Measurements from ENCODE around the gene FAM170B. TPM values are rescaled to one million over a fixed set of nuclear protein-coding genes. Genes with fewer than 3 reads are reported as not detected.

Gene FAM170B
- total RNA-seq, 2 donors from 2014 or later, result not detected

DNA sequence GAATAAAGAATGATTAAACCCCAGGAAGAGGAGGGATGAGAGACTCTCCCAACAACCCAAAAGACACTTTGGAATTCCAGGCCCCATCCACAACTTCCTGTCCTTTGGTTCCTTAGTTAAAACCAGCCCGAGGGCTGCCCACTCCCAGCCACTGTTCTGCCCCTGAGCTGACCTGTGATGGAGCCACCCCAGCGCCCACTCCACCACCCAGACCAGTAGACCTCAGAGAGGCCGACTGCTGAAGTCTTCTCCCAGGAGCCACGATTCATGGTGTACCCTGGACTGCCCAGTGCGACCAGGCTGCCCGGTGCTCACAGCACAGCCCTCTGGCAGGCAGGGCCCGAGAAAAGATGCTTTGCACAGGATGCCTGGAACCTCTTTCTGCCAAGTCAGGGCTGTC lies 25.2 kb downstream of the FAM170B start:
- ATAC-seq (no peak), DNase-seq (no peak)
- Mint-ChIP-seq H3K27me3 (peaks cover 34% of the 10 kb centered on the region), H3K27ac (no peak overlapping the region), H3K4me1 (no peaks in the 10 kb centered on the region), H3K36me3 (ENCODE audit: low read depth) (no peaks in the 10 kb centered on the region), H3K4me3 (no peak overlapping the region)
- no peaks in the 10 kb centered on the region for H3K9me3 ChIP-seq (ENCODE audit: control insufficient read depth, low read length, poor library complexity, severe bottlenecking)

DNA sequence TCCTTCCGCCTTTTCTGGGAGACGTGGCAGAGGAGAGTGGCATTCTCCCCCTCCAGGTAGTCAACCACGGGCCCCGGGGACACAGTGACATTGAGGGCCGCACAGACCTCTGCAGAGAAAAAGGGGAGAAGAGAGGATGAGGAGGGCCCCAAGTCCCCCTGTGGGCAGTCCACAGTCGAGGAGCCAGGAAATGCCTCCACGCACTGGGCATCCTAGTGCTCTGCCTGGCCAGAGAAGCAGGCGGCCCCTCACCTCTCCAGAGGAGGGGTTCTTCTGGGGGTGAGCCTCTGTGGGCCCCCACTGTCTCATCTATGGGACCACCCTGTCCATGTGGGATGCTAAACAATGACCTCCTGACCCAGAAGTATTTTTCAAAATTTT lies 25.9 kb downstream of the FAM170B start:
- Mint-ChIP-seq H3K36me3 (ENCODE audit: low read depth) (no peaks in the 10 kb centered on the region), H3K27me3 (peaks cover 29% of the 10 kb centered on the region), H3K4me3 (no peak overlapping the region), H3K27ac (no peak overlapping the region), H3K4me1 (no peaks in the 10 kb centered on the region)
- DNase-seq (no peak), ATAC-seq (no peak)
- H3K9me3 ChIP-seq (ENCODE audit: control insufficient read depth, low read length, poor library complexity, severe bottlenecking), result no peaks in the 10 kb centered on the region

DNA sequence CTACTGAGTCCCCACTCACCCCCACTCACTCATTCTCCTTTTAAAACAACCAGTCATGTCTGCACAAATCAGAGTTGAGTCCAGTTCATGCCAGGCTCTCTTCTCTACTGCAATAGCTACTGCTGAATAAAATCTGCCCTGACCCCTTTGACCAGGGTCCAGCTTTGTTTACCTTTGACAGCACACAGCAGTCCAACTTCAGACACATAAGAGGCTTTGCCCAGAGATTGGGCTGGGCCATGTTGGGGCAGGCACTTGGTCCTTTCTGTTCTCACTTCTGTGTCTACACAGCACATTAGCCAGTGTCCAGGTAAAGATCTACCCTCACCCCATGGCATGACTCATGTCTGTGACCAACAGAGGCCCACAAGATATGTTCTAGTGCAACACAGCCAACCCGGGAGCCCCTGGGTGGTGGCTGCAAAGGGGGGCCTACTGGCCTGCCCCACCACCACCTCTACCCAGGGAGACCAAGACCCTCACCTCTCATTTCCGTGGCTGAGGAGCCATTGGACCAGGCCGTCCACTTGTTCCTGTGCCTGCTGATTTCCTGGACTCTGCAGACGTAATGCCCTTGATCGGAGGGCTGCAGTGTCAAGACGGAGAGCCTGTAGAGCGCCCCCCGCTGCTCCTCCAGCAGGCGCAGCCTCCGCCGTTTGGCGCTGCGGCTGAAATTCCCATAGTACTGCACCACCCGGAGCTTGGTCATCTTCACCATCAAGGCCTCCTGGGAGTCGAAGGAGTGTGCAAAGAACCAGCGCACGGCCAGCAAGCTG lies 26.5 kb downstream of the FAM170B start:
- no peak for ATAC-seq
- no peak for DNase-seq
- H3K36me3 Mint-ChIP-seq (ENCODE audit: low read depth), result no peaks in the 10 kb centered on the region
- no peak overlapping the region for H3K4me3 Mint-ChIP-seq
- H3K4me1 Mint-ChIP-seq, result no peaks in the 10 kb centered on the region
- H3K27ac Mint-ChIP-seq, result no peak overlapping the region
- peaks cover 28% of the 10 kb centered on the region for H3K27me3 Mint-ChIP-seq
- H3K9me3 ChIP-seq (ENCODE audit: control insufficient read depth, low read length, poor library complexity, severe bottlenecking), result no peaks in the 10 kb centered on the region

DNA sequence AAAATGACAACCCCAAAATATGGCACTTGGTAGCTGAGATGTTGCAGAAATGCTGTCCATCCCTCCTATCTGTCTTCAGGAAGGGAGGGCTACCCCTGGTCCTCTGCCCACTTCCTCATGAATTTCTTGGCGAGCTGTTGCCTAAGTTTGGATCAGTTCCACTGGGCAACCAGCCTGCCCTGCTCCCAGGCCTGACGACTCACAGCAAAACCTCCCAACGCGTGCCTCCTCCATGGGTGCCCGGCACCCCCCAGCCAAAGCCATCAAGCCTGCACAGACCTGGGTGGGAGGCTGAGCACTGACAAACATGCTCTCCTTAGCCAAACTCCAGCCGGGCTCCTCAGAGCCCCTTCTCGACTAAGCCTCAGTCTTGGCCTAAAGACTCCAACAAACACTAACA lies 27.4 kb downstream of the FAM170B start:
- Mint-ChIP-seq H3K27ac (no peak overlapping the region), H3K4me1 (no peaks in the 10 kb centered on the region), H3K4me3 (no peak overlapping the region), H3K36me3 (ENCODE audit: low read depth) (no peaks in the 10 kb centered on the region), H3K27me3 (peaks cover 26% of the 10 kb centered on the region)
- no peak for DNase-seq
- H3K9me3 ChIP-seq (ENCODE audit: control insufficient read depth, low read length, poor library complexity, severe bottlenecking), result no peaks in the 10 kb centered on the region
- ATAC-seq, result no peak

DNA sequence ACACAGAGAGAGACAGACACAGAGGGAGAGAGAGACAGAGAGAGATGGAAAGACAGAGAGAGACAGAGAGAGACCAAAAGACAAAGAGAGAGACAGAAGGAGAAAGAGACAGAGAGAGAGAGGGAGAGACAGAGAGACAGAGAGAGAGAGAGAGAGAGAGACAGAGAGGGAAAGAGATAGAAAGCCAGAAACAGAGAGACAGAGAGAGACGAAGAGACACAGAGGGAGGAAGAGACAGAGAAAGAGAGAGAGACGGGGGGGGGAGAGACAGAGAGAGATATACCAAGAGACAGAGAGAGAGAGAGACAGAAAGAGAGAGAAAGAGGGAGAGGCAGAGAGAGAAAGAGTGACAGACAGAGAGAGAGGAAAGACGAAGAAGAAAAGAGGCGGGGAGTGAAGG lies 28.7 kb downstream of the FAM170B start:
- Mint-ChIP-seq H3K27ac (no peak overlapping the region), H3K27me3 (peaks cover 25% of the 10 kb centered on the region), H3K36me3 (ENCODE audit: low read depth) (no peaks in the 10 kb centered on the region), H3K4me1 (no peaks in the 10 kb centered on the region), H3K4me3 (no peak overlapping the region)
- ATAC-seq (no peak), DNase-seq (no peak)
- no peaks in the 10 kb centered on the region for H3K9me3 ChIP-seq (ENCODE audit: control insufficient read depth, low read length, poor library complexity, severe bottlenecking)

DNA sequence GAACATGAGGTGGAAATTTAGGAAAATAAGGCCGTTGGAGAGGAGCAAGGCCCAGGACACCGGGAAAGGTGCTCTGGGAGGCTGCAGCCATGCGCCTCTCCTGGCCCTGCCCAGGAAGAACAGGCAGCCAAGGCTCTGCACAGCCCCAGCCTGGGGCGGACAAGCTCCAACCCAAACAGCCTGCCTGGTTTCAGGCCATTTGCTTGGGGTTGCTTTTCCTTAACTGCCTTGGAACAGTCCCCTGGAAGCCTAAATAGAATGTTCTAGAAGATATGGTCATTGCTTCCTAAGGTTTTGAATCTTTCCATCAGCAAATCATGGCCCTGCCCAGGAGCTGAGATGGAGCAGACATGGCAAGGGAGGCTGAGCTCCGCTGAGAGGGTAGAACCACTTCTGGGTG lies 29.5 kb downstream of the FAM170B start:
- DNase-seq, result no peak
- Mint-ChIP-seq H3K4me1 (no peaks in the 10 kb centered on the region), H3K27me3 (peaks cover 25% of the 10 kb centered on the region), H3K4me3 (no peak overlapping the region), H3K27ac (no peak overlapping the region), H3K36me3 (ENCODE audit: low read depth) (no peaks in the 10 kb centered on the region)
- no peaks in the 10 kb centered on the region for H3K9me3 ChIP-seq (ENCODE audit: control insufficient read depth, low read length, poor library complexity, severe bottlenecking)
- no peak for ATAC-seq

DNA sequence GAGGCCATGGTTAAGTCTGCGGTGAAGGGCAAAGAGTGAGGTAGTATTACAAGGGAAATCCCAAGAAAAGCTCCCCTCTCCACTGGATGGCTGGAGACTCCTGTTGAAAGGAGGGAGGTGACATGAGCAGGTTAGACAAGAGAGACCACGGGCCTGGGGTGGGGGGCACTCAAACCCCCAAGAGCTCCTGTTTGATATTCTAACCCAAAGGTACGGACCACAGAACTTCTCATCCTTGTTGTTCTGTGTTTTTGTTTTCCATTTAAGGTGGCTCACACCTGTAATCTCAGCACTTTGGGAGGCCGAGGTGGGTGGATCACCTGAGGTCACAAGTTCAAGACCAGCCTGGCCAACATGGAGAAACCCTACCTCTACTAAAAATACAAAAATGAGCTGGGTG lies 30.1 kb downstream of the FAM170B start:
- Mint-ChIP-seq H3K36me3 (ENCODE audit: low read depth) (no peaks in the 10 kb centered on the region), H3K4me1 (no peaks in the 10 kb centered on the region), H3K27me3 (peaks cover 22% of the 10 kb centered on the region), H3K27ac (no peak overlapping the region), H3K4me3 (no peak overlapping the region)
- no peak for ATAC-seq
- DNase-seq, result no peak
- no peaks in the 10 kb centered on the region for H3K9me3 ChIP-seq (ENCODE audit: control insufficient read depth, low read length, poor library complexity, severe bottlenecking)

DNA sequence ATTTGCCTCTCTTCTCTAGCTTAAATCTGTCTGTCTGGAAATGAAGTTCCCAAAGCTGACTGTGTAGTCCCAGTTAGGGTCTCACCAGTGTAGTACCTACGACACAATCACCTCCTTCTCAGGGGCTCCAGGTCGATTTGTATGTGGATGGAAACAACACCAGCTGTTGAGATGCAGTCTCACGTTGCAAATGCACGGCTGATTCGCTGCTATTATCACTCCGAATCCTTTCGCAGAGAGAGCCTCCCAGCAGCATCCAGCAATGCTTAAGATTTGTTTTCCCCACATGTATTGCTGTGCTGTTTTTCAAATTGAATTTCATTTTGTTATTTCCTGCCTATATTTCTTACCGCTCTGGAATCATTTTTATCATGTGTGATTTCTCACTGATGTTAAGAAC lies 34.8 kb downstream of the FAM170B start:
- no peak overlapping the region for H3K27ac Mint-ChIP-seq
- ATAC-seq, result no peak

DNA sequence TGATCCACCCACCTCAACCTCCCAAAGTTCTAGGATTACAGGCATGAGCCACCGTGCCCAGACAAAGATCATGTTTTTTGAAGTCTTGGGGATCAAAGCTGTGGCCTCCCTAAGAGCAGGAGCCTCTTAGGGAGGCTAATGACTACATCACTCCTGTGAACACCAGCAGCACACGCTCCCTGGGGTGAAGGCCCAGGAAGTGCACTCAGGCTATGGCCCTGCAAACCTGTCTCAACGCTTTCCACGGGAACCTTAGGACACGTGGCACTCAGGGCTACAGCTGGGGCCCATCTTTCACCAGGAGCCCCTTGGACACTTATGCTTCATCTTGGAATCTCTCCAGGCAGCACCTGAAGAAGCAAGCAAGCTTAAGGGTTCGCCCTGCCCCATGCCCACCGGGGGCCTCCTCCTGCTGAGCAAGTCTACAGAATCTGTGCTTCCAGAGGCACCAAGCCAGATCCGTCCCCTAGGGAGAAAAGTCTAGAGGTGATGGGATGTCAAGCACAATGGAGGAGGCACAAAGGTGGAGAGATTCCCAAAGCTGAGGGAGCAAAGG lies 36.9 kb downstream of the FAM170B start:
- no peaks in the 10 kb centered on the region for H3K4me1 Mint-ChIP-seq
- no peaks in the 10 kb centered on the region for H3K9me3 ChIP-seq (ENCODE audit: control insufficient read depth, low read length, poor library complexity, severe bottlenecking)
- H3K27ac Mint-ChIP-seq, result no peak overlapping the region
- no peaks in the 10 kb centered on the region for H3K36me3 Mint-ChIP-seq (ENCODE audit: low read depth)
- ATAC-seq (no peak), DNase-seq (no peak)
- no peak overlapping the region for H3K4me3 Mint-ChIP-seq
- H3K27me3 Mint-ChIP-seq, result peaks cover 28% of the 10 kb centered on the region

More for the DNA sequence above, 34.8 kb downstream of the FAM170B start:
- Mint-ChIP-seq H3K36me3 (ENCODE audit: low read depth) (no peaks in the 10 kb centered on the region), H3K4me1 (no peaks in the 10 kb centered on the region), H3K4me3 (no peak overlapping the region), H3K27me3 (peaks cover 21% of the 10 kb centered on the region)
- no peak for DNase-seq
- no peaks in the 10 kb centered on the region for H3K9me3 ChIP-seq (ENCODE audit: control insufficient read depth, low read length, poor library complexity, severe bottlenecking)

DNA sequence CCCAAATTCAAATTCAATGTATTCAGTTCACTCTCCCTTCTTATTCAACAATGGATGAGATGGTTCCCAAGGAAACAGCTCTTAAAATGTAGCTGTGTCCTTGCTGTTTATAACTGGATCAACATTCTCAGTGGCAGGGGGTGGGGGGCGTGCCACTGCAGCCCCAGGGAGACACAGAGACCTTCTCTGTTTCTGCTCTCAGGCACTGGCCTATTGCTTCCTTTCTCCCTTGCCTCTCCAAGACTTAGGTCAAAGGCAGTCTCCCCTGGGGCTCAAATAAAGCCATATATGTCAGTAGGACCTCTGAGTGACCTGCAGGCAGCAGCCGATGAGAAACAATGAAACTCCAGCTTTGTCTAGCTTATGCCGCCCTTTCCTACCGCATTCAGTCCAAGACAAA lies 39.2 kb downstream of the FAM170B start:
- no peaks in the 10 kb centered on the region for H3K9me3 ChIP-seq (ENCODE audit: control insufficient read depth, low read length, poor library complexity, severe bottlenecking)
- DNase-seq (no peak), ATAC-seq (no peak)
- Mint-ChIP-seq H3K36me3 (ENCODE audit: low read depth) (no peaks in the 10 kb centered on the region), H3K27ac (no peak overlapping the region), H3K4me1 (no peaks in the 10 kb centered on the region), H3K4me3 (no peak overlapping the region), H3K27me3 (peaks cover 24% of the 10 kb centered on the region)

DNA sequence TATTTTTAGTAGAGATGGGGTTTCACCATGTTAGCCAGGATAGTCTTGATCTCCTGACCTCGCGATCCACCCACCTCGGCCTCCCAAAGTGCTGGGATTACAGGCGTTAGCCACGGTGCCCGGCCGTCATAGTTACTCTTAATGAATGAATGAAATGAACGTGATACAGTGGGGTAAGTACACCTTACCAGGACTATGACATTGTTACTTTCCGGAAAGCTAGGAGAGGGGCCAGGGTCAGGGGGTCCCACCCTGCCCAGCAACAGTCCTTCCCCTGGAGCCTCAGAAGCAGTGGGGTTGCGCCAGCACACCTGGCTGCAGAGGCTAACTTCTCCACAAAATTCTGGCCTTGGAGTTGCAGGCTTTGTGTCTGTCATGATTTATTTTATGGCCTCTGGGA lies 39.9 kb downstream of the FAM170B start:
- DNase-seq, result no peak
- Mint-ChIP-seq H3K4me1 (no peaks in the 10 kb centered on the region), H3K27me3 (peaks cover 24% of the 10 kb centered on the region), H3K27ac (no peak overlapping the region), H3K4me3 (no peak overlapping the region), H3K36me3 (ENCODE audit: low read depth) (no peaks in the 10 kb centered on the region)
- no peaks in the 10 kb centered on the region for H3K9me3 ChIP-seq (ENCODE audit: control insufficient read depth, low read length, poor library complexity, severe bottlenecking)
- no peak for ATAC-seq

DNA sequence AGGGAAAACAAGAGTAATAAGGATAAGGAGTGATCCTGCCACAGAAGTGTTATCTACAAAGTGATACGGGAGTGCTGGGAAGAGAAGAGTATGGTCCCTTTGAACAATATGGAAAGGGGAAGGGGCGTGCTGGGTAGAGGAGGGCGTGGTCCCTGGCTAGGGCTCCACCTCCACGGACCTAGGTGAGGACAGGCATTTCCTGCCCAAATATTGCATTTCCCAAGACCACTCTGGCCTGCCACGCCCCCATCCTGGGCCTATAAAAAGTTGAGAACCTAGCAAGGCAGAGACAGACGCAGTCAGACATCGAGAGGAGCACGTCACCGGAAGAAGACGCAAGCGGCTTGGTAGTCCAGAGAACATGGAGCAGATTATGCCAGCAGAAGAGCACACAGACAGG lies 41.3 kb downstream of the FAM170B start:
- no peak for ATAC-seq
- H3K27ac Mint-ChIP-seq, result no peak overlapping the region
- H3K27me3 Mint-ChIP-seq, result peaks cover 24% of the 10 kb centered on the region
- no peaks in the 10 kb centered on the region for H3K4me1 Mint-ChIP-seq
- no peak for DNase-seq
- H3K36me3 Mint-ChIP-seq (ENCODE audit: low read depth), result no peaks in the 10 kb centered on the region
- no peak overlapping the region for H3K4me3 Mint-ChIP-seq
- no peaks in the 10 kb centered on the region for H3K9me3 ChIP-seq (ENCODE audit: control insufficient read depth, low read length, poor library complexity, severe bottlenecking)

DNA sequence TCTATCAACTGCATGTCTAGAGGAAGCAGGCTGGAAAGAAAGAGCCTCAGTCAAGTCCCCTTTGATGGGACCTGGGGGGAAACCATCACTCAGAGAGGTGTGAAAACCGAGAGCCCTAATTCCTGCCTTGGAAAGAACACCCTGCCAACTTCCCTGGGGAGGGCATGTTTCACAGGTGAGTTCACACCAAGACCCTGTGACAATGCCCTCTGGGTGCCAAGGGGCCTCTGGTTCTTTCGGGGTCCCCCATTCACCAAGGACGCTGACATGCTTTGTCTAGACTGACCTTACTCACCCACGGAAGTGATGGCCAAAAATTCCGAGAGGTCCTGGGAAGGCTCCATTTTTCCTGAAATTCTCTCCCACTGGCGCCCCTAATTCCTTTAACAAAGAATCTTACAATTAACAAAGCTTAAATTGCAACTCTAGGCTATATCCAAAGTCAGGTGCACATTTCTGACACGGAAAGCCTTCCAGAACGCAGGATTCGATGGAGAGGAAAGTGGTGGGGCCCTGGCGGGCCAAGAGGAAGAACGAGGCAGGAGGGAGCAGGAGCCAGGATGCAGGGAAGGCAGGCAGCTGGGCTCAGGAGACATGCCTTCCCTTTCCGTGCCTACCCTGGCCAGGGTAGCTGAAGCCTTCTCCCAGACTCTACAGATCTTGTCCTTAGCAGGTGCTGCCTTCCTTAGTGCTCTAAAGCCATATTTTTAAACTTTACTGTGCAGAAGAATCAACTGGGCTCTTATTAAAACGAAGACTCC lies 42.2 kb downstream of the FAM170B start:
- H3K9me3 ChIP-seq (ENCODE audit: control insufficient read depth, low read length, poor library complexity, severe bottlenecking), result peaks cover 3% of the 10 kb centered on the region
- Mint-ChIP-seq H3K36me3 (ENCODE audit: low read depth) (no peaks in the 10 kb centered on the region), H3K4me1 (no peaks in the 10 kb centered on the region), H3K27me3 (peaks cover 19% of the 10 kb centered on the region), H3K27ac (no peak overlapping the region), H3K4me3 (no peak overlapping the region)
- ATAC-seq (no peak), DNase-seq (no peak)
